Measurements from ENCODE around the gene RAB19.

RAB19 gene

GRCh38 chr7:140423501-140423900 lies 19.6 kb downstream of the RAB19 start:
- Histone ChIP-seq H3K4ac (ENCODE audit: low read length) (no peak overlapping the region), H2BK15ac (ENCODE audit: low read length) (no peak overlapping the region), H3K27ac (replicated peaks; ENCODE audit: low read length) (no peak overlapping the region), H2BK5ac (ENCODE audit: low read length) (no peak overlapping the region), H4K8ac (ENCODE audit: low read depth, low read length) (no peak overlapping the region), H2BK12ac (ENCODE audit: low read length) (no peak overlapping the region), H3K36me3 (replicated peaks in 1 of 2; ENCODE audit: control insufficient read depth in 2 of 2, insufficient read depth in 2 of 2, low read length in 2 of 2) (no peaks in the 10 kb centered on the region), H3K9ac (ENCODE audit: low read depth, low read length, poor library complexity) (no peak overlapping the region), H3K4me3 (ENCODE audit: low read length in 2 of 2) (no peak overlapping the region), H3K18ac (ENCODE audit: low read length) (no peak overlapping the region), H3K4me2 (ENCODE audit: insufficient read depth, low read length, poor library complexity, severe bottlenecking) (no peak overlapping the region), H3K27me3 (ENCODE audit: control insufficient read depth in 3 of 3, insufficient read depth in 3 of 3, low read depth in 1 of 3, low read length in 3 of 3) (peaks cover 0 to 10% (median 0%) of the 10 kb centered on the region in 3 experiments), H2BK120ac (ENCODE audit: low read depth, low read length) (no peak overlapping the region), H3K14ac (ENCODE audit: low read length) (no peak overlapping the region), H2AK5ac (ENCODE audit: low read depth, low read length) (no peak overlapping the region), H3K4me1 (ENCODE audit: control insufficient read depth in 2 of 2, insufficient read depth in 1 of 2, low read depth in 1 of 2, low read length in 2 of 2) (no peaks in the 10 kb centered on the region), H3K23ac (ENCODE audit: low read depth, low read length, poor library complexity) (no peak overlapping the region), H3K9me3 (replicated peaks in 1 of 2; ENCODE audit: control insufficient read depth in 2 of 2, insufficient read depth in 1 of 2, low read depth in 1 of 2, low read length in 2 of 2) (peaks cover 0 to 3% of the 10 kb centered on the region in 2 donors), H2AFZ (ENCODE audit: low read length) (no peak overlapping the region), H3K79me1 (ENCODE audit: low read depth, low read length) (no peaks in the 10 kb centered on the region), H4K91ac (ENCODE audit: low read depth, low read length, poor library complexity) (no peak overlapping the region)
- no CpG with 5 or more reads among the region's 3 CpGs for WGBS, 2 donors (ENCODE audit: extremely low coverage in 2 of 2, insufficient read length in 2 of 2, insufficient replicate concordance in 1 of 2)
- no peak for DNase-seq (ENCODE audit: low spot score)

GRCh38 chr7:140425718-140426117 lies 21.9 kb downstream of the RAB19 start:
- Histone ChIP-seq H3K18ac (ENCODE audit: low read length) (peak overlapping the region; percentile 57), H2BK5ac (ENCODE audit: low read length) (peak overlapping the region; percentile 75), H3K23ac (ENCODE audit: low read depth, low read length, poor library complexity) (peak overlapping the region; percentile 65), H3K9ac (ENCODE audit: low read depth, low read length, poor library complexity) (no peak overlapping the region), H2BK12ac (ENCODE audit: low read length) (no peak overlapping the region), H2BK15ac (ENCODE audit: low read length) (no peak overlapping the region), H3K27me3 (ENCODE audit: control insufficient read depth in 3 of 3, insufficient read depth in 3 of 3, low read depth in 1 of 3, low read length in 3 of 3) (peaks cover 0 to 7% (median 0%) of the 10 kb centered on the region in 3 experiments), H2BK120ac (ENCODE audit: low read depth, low read length) (no peak overlapping the region), H3K9me3 (replicated peaks in 1 of 2; ENCODE audit: control insufficient read depth in 2 of 2, insufficient read depth in 1 of 2, low read depth in 1 of 2, low read length in 2 of 2) (peaks cover 1 to 3% of the 10 kb centered on the region in 2 donors), H3K14ac (ENCODE audit: low read length) (no peak overlapping the region), H4K91ac (ENCODE audit: low read depth, low read length, poor library complexity) (no peak overlapping the region), H3K27ac (replicated peaks; ENCODE audit: low read length) (no peak overlapping the region), H3K36me3 (replicated peaks in 1 of 2; ENCODE audit: control insufficient read depth in 2 of 2, insufficient read depth in 2 of 2, low read length in 2 of 2) (no peaks in the 10 kb centered on the region), H2AK5ac (ENCODE audit: low read depth, low read length) (no peak overlapping the region), H3K4me1 (ENCODE audit: control insufficient read depth in 2 of 2, insufficient read depth in 1 of 2, low read depth in 1 of 2, low read length in 2 of 2) (no peaks in the 10 kb centered on the region), H3K79me1 (ENCODE audit: low read depth, low read length) (no peaks in the 10 kb centered on the region), H2AFZ (ENCODE audit: low read length) (peak overlapping the region; percentile 36), H4K8ac (ENCODE audit: low read depth, low read length) (no peak overlapping the region), H3K4me3 (ENCODE audit: low read length in 2 of 2) (no peak overlapping the region), H3K4me2 (ENCODE audit: insufficient read depth, low read length, poor library complexity, severe bottlenecking) (no peak overlapping the region), H3K4ac (ENCODE audit: low read length) (no peak overlapping the region)
- WGBS, 2 donors (ENCODE audit: extremely low coverage in 2 of 2, insufficient read length in 2 of 2, insufficient replicate concordance in 1 of 2) = no CpG with 5 or more reads among the region's 12 CpGs
- DNase-seq (ENCODE audit: low spot score) = no peak

GRCh38 chr7:140426130-140426529 lies 22.3 kb downstream of the RAB19 start:
- H3K4ac ChIP-seq (ENCODE audit: low read length) = no peak overlapping the region
- H3K27ac ChIP-seq (replicated peaks; ENCODE audit: low read length) = no peak overlapping the region
- peaks cover 2 to 3% of the 10 kb centered on the region in 2 donors for H3K9me3 ChIP-seq (replicated peaks in 1 of 2; ENCODE audit: control insufficient read depth in 2 of 2, insufficient read depth in 1 of 2, low read depth in 1 of 2, low read length in 2 of 2)
- no peaks in the 10 kb centered on the region for H3K4me1 ChIP-seq (ENCODE audit: control insufficient read depth in 2 of 2, insufficient read depth in 1 of 2, low read depth in 1 of 2, low read length in 2 of 2)
- H2AK5ac ChIP-seq (ENCODE audit: low read depth, low read length) = no peak overlapping the region
- no peak overlapping the region for H3K9ac ChIP-seq (ENCODE audit: low read depth, low read length, poor library complexity)
- no peak overlapping the region for H2BK15ac ChIP-seq (ENCODE audit: low read length)
- H2BK12ac ChIP-seq (ENCODE audit: low read length) = no peak overlapping the region
- H4K91ac ChIP-seq (ENCODE audit: low read depth, low read length, poor library complexity) = no peak overlapping the region
- H3K27me3 ChIP-seq (ENCODE audit: control insufficient read depth in 3 of 3, insufficient read depth in 3 of 3, low read depth in 1 of 3, low read length in 3 of 3) = peaks cover 0 to 7% (median 0%) of the 10 kb centered on the region in 3 experiments
- H2AFZ ChIP-seq (ENCODE audit: low read length) = peak overlapping the region; percentile 36
- H4K8ac ChIP-seq (ENCODE audit: low read depth, low read length) = no peak overlapping the region
- H3K79me1 ChIP-seq (ENCODE audit: low read depth, low read length) = no peaks in the 10 kb centered on the region
- no peaks in the 10 kb centered on the region for H3K36me3 ChIP-seq (replicated peaks in 1 of 2; ENCODE audit: control insufficient read depth in 2 of 2, insufficient read depth in 2 of 2, low read length in 2 of 2)
- no CpG with 5 or more reads among the region's 6 CpGs for WGBS, 2 donors (ENCODE audit: extremely low coverage in 2 of 2, insufficient read length in 2 of 2, insufficient replicate concordance in 1 of 2)
- peak overlapping the region; percentile 75 for H2BK5ac ChIP-seq (ENCODE audit: low read length)
- no peak overlapping the region for H3K14ac ChIP-seq (ENCODE audit: low read length)
- no peak overlapping the region for H2BK120ac ChIP-seq (ENCODE audit: low read depth, low read length)
- H3K4me2 ChIP-seq (ENCODE audit: insufficient read depth, low read length, poor library complexity, severe bottlenecking) = no peak overlapping the region
- no peak overlapping the region for H3K4me3 ChIP-seq (ENCODE audit: low read length in 2 of 2)
- DNase-seq (ENCODE audit: low spot score) = no peak
- H3K23ac ChIP-seq (ENCODE audit: low read depth, low read length, poor library complexity) = peak overlapping the region; percentile 65
- H3K18ac ChIP-seq (ENCODE audit: low read length) = peak overlapping the region; percentile 76

- Histone ChIP-seq H2AK5ac (ENCODE audit: low read depth, low read length) (no peak overlapping the region), H2BK12ac (ENCODE audit: low read length) (no peak overlapping the region), H3K9ac (ENCODE audit: low read depth, low read length, poor library complexity) (no peak overlapping the region), H3K9me3 (replicated peaks in 1 of 2; ENCODE audit: control insufficient read depth in 2 of 2, insufficient read depth in 1 of 2, low read depth in 1 of 2, low read length in 2 of 2) (peaks cover 0 to 2% of the 10 kb centered on the region in 2 donors), H4K91ac (ENCODE audit: low read depth, low read length, poor library complexity) (no peak overlapping the region), H4K8ac (ENCODE audit: low read depth, low read length) (no peak overlapping the region), H3K27me3 (ENCODE audit: control insufficient read depth in 3 of 3, insufficient read depth in 3 of 3, low read depth in 1 of 3, low read length in 3 of 3) (no peaks in the 10 kb centered on the region), H2AFZ (ENCODE audit: low read length) (no peak overlapping the region), H3K14ac (ENCODE audit: low read length) (no peak overlapping the region), H2BK5ac (ENCODE audit: low read length) (no peak overlapping the region), H3K79me1 (ENCODE audit: low read depth, low read length) (no peaks in the 10 kb centered on the region), H2BK120ac (ENCODE audit: low read depth, low read length) (no peak overlapping the region), H3K18ac (ENCODE audit: low read length) (no peak overlapping the region), H3K4me1 (ENCODE audit: control insufficient read depth in 2 of 2, insufficient read depth in 1 of 2, low read depth in 1 of 2, low read length in 2 of 2) (no peaks in the 10 kb centered on the region), H3K27ac (replicated peaks; ENCODE audit: low read length) (no peak overlapping the region), H3K4me3 (ENCODE audit: low read length in 2 of 2) (no peak overlapping the region), H3K4me2 (ENCODE audit: insufficient read depth, low read length, poor library complexity, severe bottlenecking) (no peak overlapping the region), H3K23ac (ENCODE audit: low read depth, low read length, poor library complexity) (no peak overlapping the region), H3K4ac (ENCODE audit: low read length) (no peak overlapping the region), H3K36me3 (replicated peaks in 1 of 2; ENCODE audit: control insufficient read depth in 2 of 2, insufficient read depth in 2 of 2, low read length in 2 of 2) (no peaks in the 10 kb centered on the region), H2BK15ac (ENCODE audit: low read length) (no peak overlapping the region)
- no CpG with 5 or more reads among the region's 3 CpGs for WGBS, 2 donors (ENCODE audit: extremely low coverage in 2 of 2, insufficient read length in 2 of 2, insufficient replicate concordance in 1 of 2)
- no peak for DNase-seq (ENCODE audit: low spot score)
Observed at GRCh38 chr7:140433396-140433795, 29.5 kb downstream of the RAB19 start.
